ENCODE results near the gene HSF2. TPM values are rescaled to one million over a fixed set of nuclear protein-coding genes. Genes with fewer than 3 reads are reported as not detected.

HSF2 gene
- total RNA-seq = 23.7 and 25.7 TPM in 2 replicates

DNA sequence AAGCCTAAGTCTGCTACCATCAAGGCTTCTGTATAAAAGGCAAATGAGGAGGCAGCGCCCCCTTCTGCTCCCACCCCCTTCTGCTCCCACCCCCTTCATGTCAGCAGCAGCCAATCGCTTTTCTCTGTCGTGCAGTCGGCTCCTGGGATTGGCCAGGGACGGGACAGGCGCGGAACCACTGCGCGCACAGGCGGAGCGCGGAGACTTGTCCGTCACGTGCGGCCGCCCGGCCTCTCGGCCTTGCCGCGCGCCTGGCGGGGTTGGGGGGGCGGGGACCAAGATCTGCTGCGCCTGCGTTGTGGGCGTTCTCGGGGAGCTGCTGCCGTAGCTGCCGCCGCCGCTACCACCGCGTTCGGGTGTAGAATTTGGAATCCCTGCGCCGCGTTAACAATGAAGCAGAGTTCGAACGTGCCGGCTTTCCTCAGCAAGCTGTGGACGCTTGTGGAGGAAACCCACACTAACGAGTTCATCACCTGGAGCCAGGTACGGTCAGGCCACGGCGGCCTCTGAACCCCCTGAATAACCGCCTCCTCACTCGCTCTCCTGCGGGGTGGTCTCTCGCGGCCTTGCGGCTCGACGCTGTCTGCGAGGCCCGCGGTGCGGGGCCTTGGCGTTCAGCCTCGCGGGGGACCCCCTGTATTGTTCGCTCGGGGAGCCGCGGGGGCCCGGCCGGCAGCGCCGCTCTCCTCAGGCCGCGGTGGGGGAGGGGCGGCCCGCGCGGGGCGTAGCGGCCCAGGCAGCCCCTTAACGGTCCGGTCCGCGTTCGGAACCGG is at the start of gene HSF2:
Gene HSF2 (plus strand): TSS at position 305 of the 773 bp plus-strand sequence. CDS start 86 bp downstream, at position 391.

GRCh38 chr6:122471107-122472021 is 71.9 kb downstream of the HSF2 start, which contains the start of gene SERINC1:
SERINC1 (minus strand) TSS chr6:122471807; CDS start chr6:122471737, 70 bp downstream.

Other genes starting within 250 kb of the HSF2 start
- gene SERINC1, start 72.2 kb downstream of the HSF2 start, total RNA-seq = 170 and 220 TPM in 2 replicates
- 0.76 and 0.97 TPM in 2 replicates for gene PKIB, start 210.8 kb downstream of the HSF2 start, total RNA-seq